Uterus (tissue), 4 donors: ENCODE data around the gene SLC6A1. TPM values are rescaled to one million over a fixed set of nuclear protein-coding genes. Genes with fewer than 3 reads are reported as not detected.
"Not testable (repeated sequence)": the region's sequence is repeated elsewhere in the genome, so short reads cannot be mapped to it uniquely, and the experiment has no call there.

Experiments
- DNase-seq, 2 donors: peaks; one replicate each; pipeline ENCODE4 v3.0.0-alpha.2; 2019 to 2020
- H3K27ac ChIP-seq, 2 donors: fragments of 200-600 bp; sonication (generic); 1 replicate in 1 of 2; 2 replicates in 1 of 2; pipeline ENCODE4 v1.5.1; 2016 to 2018
- H3K27me3 ChIP-seq, 2 donors: fragments of 200-600 bp; sonication (generic); one replicate each; pipeline ENCODE4 v1.5.1; 2018 to 2019; ENCODE audit warnings: control low read depth in 1 of 2
- H3K36me3 ChIP-seq, 2 donors: fragments of 200-600 bp; sonication (generic); one replicate each; pipeline ENCODE4 v1.5.1; 2019; ENCODE audit warnings: control low read depth in 1 of 2
- H3K4me1 ChIP-seq, 2 donors: fragments of 200-600 bp; sonication (generic); one replicate each; pipeline ENCODE4 v1.5.1; 2018 to 2019; ENCODE audit warnings: control low read depth in 1 of 2
- H3K4me3 ChIP-seq, 2 donors: fragments of 200-600 bp; sonication (generic); 1 replicate in 1 of 2; 2 replicates in 1 of 2; pipeline ENCODE4 v1.5.1; 2018 to 2019; ENCODE audit warnings: mild to moderate bottlenecking in 1 of 2
- H3K9me3 ChIP-seq, 2 donors: fragments of 200-600 bp; sonication (generic); one replicate each; pipeline ENCODE4 v1.5.1; 2019; ENCODE audit warnings: control low read depth in 1 of 2
- CTCF ChIP-seq, 4 experiments: fragments of 200-600 bp in 2 of 4; fragments of 450-650 bp in 2 of 4; sonication (generic) in 2 of 4; IDR thresholded peaks; one replicate each; pipeline ENCODE4 v1.5.1; 2016 to 2019; ENCODE audit warnings: antibody characterized with exemption in 4 of 4, mild to moderate bottlenecking in 2 of 4, moderate library complexity in 1 of 4
- POLR2A ChIP-seq, 2 donors: fragments of 450-650 bp; IDR thresholded peaks; one replicate each; pipeline ENCODE4 v1.6.1; 2016; ENCODE audit warnings: antibody characterized with exemption in 2 of 2, mild to moderate bottlenecking in 1 of 2, moderate library complexity in 1 of 2
- intact Hi-C: fragments of 100-400 bp; cut with DNase I; formaldehyde crosslinking; loops from one replicate; pipeline ENCODE4 v1.15.1; 2023; ENCODE audit warnings: low total_unique reads
- total RNA-seq, 4 donors: library from RNA; depleted of rRNA in 3 of 4; stranded (reverse); fragments of >200 nt in 3 of 4; gene quantifications; one replicate each; pipeline versions ENCODE4 v1.1.0 to v1.2.4, GENCODE V29; 2014 to 2023
- donor health status: DM: yes; HTN: yes; CAD: no.

The SLC6A1 gene
- total RNA-seq, 4 donors from 2014 or later, result under 0.01 to 5.0 (median 1.6) TPM

GRCh38 chr3:11059799-11060115, 67.2 kb downstream of the SLC6A1 start:
- TF ChIP-seq CTCF (IDR thresholded peaks at IDR 0.05) (no peak), POLR2A (IDR thresholded peaks at IDR 0.05) (no peak)

DNA sequence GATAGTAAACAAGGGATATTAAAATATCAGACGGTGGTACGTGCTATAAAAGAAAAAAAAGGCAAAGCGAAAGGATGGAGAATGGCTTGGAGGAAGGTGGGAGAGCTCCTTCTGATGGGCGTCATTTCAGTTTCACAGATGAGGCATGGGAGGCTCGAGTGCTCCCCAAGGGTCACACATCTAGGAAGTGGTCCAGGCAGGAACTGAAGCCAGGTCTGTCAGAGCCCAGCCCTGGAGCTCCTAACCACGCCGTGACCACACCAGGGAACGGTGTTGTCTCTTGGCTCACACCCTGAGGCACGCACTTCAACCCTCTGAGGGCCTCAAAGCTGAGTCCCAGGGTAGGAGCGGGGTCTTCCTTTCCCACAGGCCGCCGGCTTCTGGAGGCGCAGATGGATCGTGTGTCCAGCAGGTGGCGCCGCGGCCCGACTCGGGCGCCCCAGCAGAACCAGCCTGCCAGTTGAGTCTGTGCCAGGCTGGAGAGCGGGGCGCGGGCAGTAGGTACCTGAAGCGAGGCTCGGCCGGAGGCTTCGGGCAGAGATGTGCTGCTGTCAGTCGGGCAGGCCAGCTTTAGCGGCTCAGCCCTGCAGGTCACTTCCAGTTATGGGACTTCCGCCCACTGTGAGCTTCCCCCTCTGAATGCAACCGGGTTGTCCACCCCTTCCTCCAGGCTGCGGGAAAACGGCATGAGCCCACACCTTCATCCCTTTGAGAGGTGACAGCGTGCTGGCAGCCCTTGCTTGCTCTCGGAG, 68.1 kb downstream of the SLC6A1 start:
- peak; percentile 43 to 67 for DNase-seq
- no peaks in the 10 kb centered on the region for H3K4me1 ChIP-seq
- no peaks in the 10 kb centered on the region for H3K9me3 ChIP-seq
- H3K36me3 ChIP-seq, result no peaks in the 10 kb centered on the region
- peak overlapping the region in 1 of 2 donors; percentile 8 for H3K4me3 ChIP-seq
- TF ChIP-seq CTCF (IDR thresholded peaks at IDR 0.05) (peak; percentile 82 to 88 (median 86)), POLR2A (IDR thresholded peaks at IDR 0.05) (no peak)
- no peaks in the 10 kb centered on the region for H3K27me3 ChIP-seq
- intact Hi-C loops, result loop anchor here (10.0 kb wide), 1 partner anchor 274 kb away; no protein-coding TSS in a partner anchor
- H3K27ac ChIP-seq, result no peak overlapping the region

More at GRCh38 chr3:11059799-11060115, 67.2 kb downstream of the SLC6A1 start:
- Histone ChIP-seq H3K27me3 (no peaks in the 10 kb centered on the region), H3K27ac (no peak overlapping the region), H3K4me3 (no peak overlapping the region), H3K36me3 (no peaks in the 10 kb centered on the region), H3K9me3 (no peaks in the 10 kb centered on the region), H3K4me1 (no peaks in the 10 kb centered on the region)
- intact Hi-C loops, result loop anchor here (10.0 kb wide), 2 partner anchors 115 to 275 kb away; no protein-coding TSS in a partner anchor
- DNase-seq, result no peak

DNA sequence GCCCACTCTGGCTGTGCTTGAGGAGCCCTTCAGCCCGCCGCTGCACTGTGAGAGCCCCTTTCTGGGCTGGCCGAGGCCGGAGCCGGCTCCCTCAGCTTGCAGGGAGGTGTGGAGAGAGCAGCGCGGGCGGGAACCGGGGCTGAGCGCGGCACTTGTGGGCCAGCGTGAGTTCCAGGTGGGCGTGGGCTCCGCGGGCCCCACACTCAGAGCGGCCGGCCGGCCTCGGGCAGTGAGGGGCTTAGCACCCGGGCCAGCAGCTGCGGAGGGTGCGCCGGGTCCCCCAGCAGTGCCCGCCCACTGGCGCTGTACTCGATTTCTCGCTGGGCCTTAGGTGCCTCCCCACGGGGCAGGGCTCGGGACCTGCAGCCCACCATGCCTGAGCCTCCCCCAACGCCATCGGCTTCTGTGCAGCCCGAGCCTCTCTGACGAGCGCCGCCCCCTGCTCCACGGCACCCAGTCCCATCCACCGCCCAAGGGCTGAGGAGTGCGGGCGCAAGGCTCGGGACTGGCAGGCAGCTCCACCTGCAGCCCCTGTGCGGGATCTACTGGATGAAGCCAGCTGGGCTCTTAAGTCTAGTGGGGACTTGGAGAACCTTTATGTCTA, 68.8 kb downstream of the SLC6A1 start:
- H3K27ac ChIP-seq, H3K9me3 ChIP-seq, H3K27me3 ChIP-seq, DNase-seq, H3K4me3 ChIP-seq, H3K36me3 ChIP-seq, H3K4me1 ChIP-seq: not testable (repeated sequence)
- intact Hi-C loops, result loop anchor here (10.0 kb wide), 1 partner anchor 273 kb away; no protein-coding TSS in a partner anchor

DNA sequence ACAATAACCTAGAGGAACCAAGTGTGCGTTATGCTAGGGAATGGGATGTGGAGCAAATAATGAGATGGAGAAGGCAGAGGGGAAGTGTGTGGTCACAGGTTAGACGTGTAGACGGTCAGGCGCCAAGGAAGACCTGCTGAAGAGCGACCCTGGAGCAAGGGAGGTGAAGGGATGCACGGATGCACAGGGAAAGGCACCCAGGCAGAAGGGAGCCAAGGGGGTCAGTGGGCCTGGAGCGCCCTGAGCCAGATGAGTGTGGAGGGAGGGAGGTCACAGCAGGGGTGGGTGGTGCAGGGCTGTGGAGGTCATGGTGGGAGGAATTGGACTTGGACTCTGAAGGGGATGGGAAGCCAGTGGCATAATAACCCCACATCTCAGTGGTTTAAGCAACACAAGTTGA, 70.2 kb downstream of the SLC6A1 start:
- Histone ChIP-seq H3K9me3 (no peaks in the 10 kb centered on the region), H3K4me1 (no peaks in the 10 kb centered on the region), H3K27ac (no peak overlapping the region), H3K4me3 (no peak overlapping the region), H3K36me3 (no peaks in the 10 kb centered on the region), H3K27me3 (no peaks in the 10 kb centered on the region)
- DNase-seq, result no peak
- intact Hi-C loops, result loop anchor here (10.0 kb wide), 1 partner anchor 272 kb away; no protein-coding TSS in a partner anchor
- TF ChIP-seq CTCF (IDR thresholded peaks at IDR 0.05) (no peak), POLR2A (IDR thresholded peaks at IDR 0.05) (no peak)

GRCh38 chr3:11071096-11071755, 78.7 kb downstream of the SLC6A1 start:
- H3K36me3 ChIP-seq, result no peaks in the 10 kb centered on the region
- TF ChIP-seq POLR2A (IDR thresholded peaks at IDR 0.05), result no peak
- no peak overlapping the region for H3K4me3 ChIP-seq
- DNase-seq, result no peak
- H3K4me1 ChIP-seq, result no peaks in the 10 kb centered on the region
- no peaks in the 10 kb centered on the region for H3K9me3 ChIP-seq
- intact Hi-C loops, result no loop called here
- no peaks in the 10 kb centered on the region for H3K27me3 ChIP-seq
- H3K27ac ChIP-seq, result no peak overlapping the region

GRCh38 chr3:11072631-11073030, 80.1 kb downstream of the SLC6A1 start:
- intact Hi-C loops, result no loop called here
- Histone ChIP-seq H3K36me3 (no peaks in the 10 kb centered on the region), H3K27ac (no peak overlapping the region), H3K4me1 (no peaks in the 10 kb centered on the region), H3K9me3 (no peaks in the 10 kb centered on the region), H3K4me3 (no peak overlapping the region), H3K27me3 (no peaks in the 10 kb centered on the region)
- DNase-seq, result no peak
- TF ChIP-seq POLR2A (IDR thresholded peaks at IDR 0.05), result no peak
- no peak for TF ChIP-seq CTCF (IDR thresholded peaks at IDR 0.05)
